ENCODE measurements around the gene MAPK7. TPM values are rescaled to one million over a fixed set of nuclear protein-coding genes. Genes with fewer than 3 reads are reported as not detected.
A peak's percentile ranks its signal among the peaks of the same experiment; 100 is the strongest.

The MAPK7 gene
- total RNA-seq, 1 experiment from 2014 or later = 20.8 TPM

DNA sequence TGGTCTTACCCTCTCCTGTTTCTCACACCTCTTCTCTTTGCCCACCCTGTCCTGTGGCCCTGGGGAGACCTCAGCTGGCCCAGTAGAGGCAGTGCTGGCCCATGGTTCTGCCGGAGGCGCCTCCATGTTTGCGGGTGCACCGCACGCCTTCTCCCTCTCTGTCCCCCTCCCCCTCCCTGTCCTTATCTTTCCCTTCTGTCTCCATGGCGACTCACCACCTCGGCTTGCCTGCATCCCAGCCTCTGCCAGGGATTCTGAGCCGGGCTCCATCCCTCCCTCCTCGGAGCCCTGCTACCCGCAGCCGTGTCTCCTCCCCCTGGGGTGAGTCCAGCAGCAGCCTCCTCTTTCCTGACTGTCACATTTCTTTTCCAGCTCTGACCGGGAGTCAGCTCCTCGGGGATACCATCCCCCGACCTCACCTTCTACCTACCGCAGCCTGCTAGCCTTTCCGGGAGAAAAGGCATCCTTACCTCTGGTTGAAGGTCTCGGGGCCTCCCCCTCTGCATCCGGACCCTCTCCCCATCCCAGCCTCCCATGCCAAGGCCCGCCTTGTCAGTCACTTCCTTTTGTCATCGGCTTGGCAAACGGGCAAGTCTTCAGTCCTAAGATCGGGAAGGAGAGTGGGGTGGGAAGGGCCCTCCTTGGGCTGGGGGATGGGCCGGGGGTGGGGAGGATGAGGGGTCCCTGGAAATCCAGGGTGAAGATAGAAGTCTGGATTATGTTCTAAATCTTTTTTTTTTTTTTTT lies 32.8 kb downstream of the MAPK7 start, which contains the start of gene RNF112:
Gene RNF112, plus strand, starts transcription at position 358 of the 746 bp plus-strand sequence. Its CDS starts 177 bp downstream, at position 535.
- H3K27me3 ChIP-seq (replicated peaks; ENCODE audit: control insufficient read depth, insufficient read depth, low read length) = no peaks in the 10 kb centered on the region
- H3K4me3 ChIP-seq (ENCODE audit: low read depth, low read length) = no peak within 1 kb of the TSS
- TF ChIP-seq, protein P1, sequence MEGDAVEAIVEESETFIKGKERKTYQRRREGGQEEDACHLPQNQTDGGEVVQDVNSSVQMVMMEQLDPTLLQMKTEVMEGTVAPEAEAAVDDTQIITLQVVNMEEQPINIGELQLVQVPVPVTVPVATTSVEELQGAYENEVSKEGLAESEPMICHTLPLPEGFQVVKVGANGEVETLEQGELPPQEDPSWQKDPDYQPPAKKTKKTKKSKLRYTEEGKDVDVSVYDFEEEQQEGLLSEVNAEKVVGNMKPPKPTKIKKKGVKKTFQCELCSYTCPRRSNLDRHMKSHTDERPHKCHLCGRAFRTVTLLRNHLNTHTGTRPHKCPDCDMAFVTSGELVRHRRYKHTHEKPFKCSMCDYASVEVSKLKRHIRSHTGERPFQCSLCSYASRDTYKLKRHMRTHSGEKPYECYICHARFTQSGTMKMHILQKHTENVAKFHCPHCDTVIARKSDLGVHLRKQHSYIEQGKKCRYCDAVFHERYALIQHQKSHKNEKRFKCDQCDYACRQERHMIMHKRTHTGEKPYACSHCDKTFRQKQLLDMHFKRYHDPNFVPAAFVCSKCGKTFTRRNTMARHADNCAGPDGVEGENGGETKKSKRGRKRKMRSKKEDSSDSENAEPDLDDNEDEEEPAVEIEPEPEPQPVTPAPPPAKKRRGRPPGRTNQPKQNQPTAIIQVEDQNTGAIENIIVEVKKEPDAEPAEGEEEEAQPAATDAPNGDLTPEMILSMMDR (IDR thresholded peaks at IDR 0.05; ENCODE audit: insufficient read depth in 1 of 2, low read depth in 1 of 2, low read length in 1 of 2, severe bottlenecking in 1 of 2, unreplicated experiment in 1 of 2) = no peak
- Mint-ChIP-seq H3K4me3 (ENCODE audit: unreplicated experiment) (no peak within 1 kb of the TSS), H3K4me1 (ENCODE audit: low read depth, unreplicated experiment) (peaks cover 6% of the 10 kb centered on the region), H3K36me3 (ENCODE audit: insufficient read depth, unreplicated experiment) (no peaks in the 10 kb centered on the region), H3K9me3 (ENCODE audit: unreplicated experiment) (no peaks in the 10 kb centered on the region), H3K27ac (ENCODE audit: unreplicated experiment) (no peak within 1 kb of the TSS), H3K27me3 (ENCODE audit: insufficient read depth, unreplicated experiment) (no peaks in the 10 kb centered on the region)
- ChIA-PET POLR2A (no interaction called here), CTCF (no interaction called here)
- no peaks in the 10 kb centered on the region for H3K9me3 ChIP-seq
- peak in 1 of 2 experiments; percentile 31 for DNase-seq
- H3K4me1 ChIP-seq = no peaks in the 10 kb centered on the region
- intact Hi-C loops (cut with micrococcal nuclease; ENCODE audit: unreplicated experiment) = no loop called here
- BruUV-seq (replicated peaks) = no TSS peak
- no peaks in the 10 kb centered on the region for H3K36me3 ChIP-seq (ENCODE audit: control insufficient read depth, insufficient read depth, low read length)

DNA sequence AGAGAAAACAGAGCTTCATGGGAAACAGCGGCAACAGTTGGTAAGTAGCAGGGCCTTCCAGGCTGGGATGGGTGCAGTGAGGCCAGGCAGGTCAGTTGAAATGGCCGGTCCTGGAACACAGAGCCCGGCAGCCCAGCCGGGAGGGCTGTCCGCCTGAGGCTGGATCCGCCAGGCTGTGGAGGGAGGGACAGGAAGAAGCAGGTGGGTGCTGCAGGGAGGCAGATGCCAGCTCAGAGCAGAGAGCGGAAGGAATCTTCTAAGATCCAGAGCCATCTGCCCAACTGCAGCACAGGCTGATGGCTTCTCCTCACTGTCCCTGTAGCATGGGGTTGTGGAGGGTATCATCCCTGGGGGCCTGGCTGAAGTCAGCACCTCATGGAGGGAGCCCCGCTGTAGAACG lies 33.3 kb downstream of the MAPK7 start:
- BruUV-seq (replicated peaks) = no TSS peak
- Mint-ChIP-seq H3K4me3 (ENCODE audit: unreplicated experiment) (no peak overlapping the region), H3K27ac (ENCODE audit: unreplicated experiment) (no peak overlapping the region), H3K4me1 (ENCODE audit: low read depth, unreplicated experiment) (peaks cover 6% of the 10 kb centered on the region), H3K36me3 (ENCODE audit: insufficient read depth, unreplicated experiment) (no peaks in the 10 kb centered on the region), H3K9me3 (ENCODE audit: unreplicated experiment) (no peaks in the 10 kb centered on the region), H3K27me3 (ENCODE audit: insufficient read depth, unreplicated experiment) (no peaks in the 10 kb centered on the region)
- DNase-seq = no peak
- CTCF ChIA-PET = no interaction called here
- Histone ChIP-seq H3K36me3 (ENCODE audit: control insufficient read depth, insufficient read depth, low read length) (no peaks in the 10 kb centered on the region), H3K27me3 (replicated peaks; ENCODE audit: control insufficient read depth, insufficient read depth, low read length) (no peaks in the 10 kb centered on the region), H3K4me1 (no peaks in the 10 kb centered on the region), H3K9me3 (no peaks in the 10 kb centered on the region), H3K4me3 (ENCODE audit: low read depth, low read length) (no peak overlapping the region)
- TF ChIP-seq, protein P1 (IDR thresholded peaks at IDR 0.05; ENCODE audit: insufficient read depth in 1 of 2, low read depth in 1 of 2, low read length in 1 of 2, severe bottlenecking in 1 of 2, unreplicated experiment in 1 of 2) = no peak
- POLR2A ChIA-PET = no interaction called here
- intact Hi-C loops (cut with micrococcal nuclease; ENCODE audit: unreplicated experiment) = no loop called here

DNA sequence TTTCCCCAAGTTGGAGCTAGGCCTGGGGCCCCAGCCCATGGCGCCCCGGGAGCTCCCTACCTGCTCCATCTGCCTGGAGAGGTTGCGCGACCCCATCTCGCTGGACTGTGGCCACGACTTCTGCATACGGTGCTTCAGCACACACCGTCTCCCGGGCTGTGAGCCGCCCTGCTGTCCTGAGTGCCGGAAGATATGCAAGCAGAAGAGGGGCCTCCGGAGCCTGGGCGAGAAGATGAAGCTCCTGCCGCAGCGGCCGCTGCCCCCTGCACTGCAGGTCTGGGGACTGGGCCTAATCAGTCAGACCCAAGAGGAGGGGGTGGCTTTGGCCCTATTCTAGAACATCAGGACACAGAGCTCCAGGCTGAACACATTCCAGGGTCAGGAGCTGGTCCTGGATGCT lies 34.2 kb downstream of the MAPK7 start:
- H3K4me1 Mint-ChIP-seq (ENCODE audit: low read depth, unreplicated experiment) = peaks cover 6% of the 10 kb centered on the region
- Histone ChIP-seq H3K36me3 (ENCODE audit: control insufficient read depth, insufficient read depth, low read length) (no peaks in the 10 kb centered on the region), H3K4me1 (no peaks in the 10 kb centered on the region), H3K9me3 (no peaks in the 10 kb centered on the region), H3K27me3 (replicated peaks; ENCODE audit: control insufficient read depth, insufficient read depth, low read length) (no peaks in the 10 kb centered on the region), H3K4me3 (ENCODE audit: low read depth, low read length) (no peak overlapping the region)
- H3K27ac Mint-ChIP-seq (ENCODE audit: unreplicated experiment) = no peak overlapping the region
- no TSS peak for BruUV-seq (replicated peaks)
- POLR2A ChIA-PET = no interaction called here
- no peaks in the 10 kb centered on the region for H3K9me3 Mint-ChIP-seq (ENCODE audit: unreplicated experiment)
- no peaks in the 10 kb centered on the region for H3K36me3 Mint-ChIP-seq (ENCODE audit: insufficient read depth, unreplicated experiment)
- no peaks in the 10 kb centered on the region for H3K27me3 Mint-ChIP-seq (ENCODE audit: insufficient read depth, unreplicated experiment)
- CTCF ChIA-PET = interaction anchor here (0.7 to 1.2 kb wide), 2 partner anchors 50 to 347 kb away, joined by 3 read pairs; partner anchors contain the start of gene B9D1
- no peak for DNase-seq
- H3K4me3 Mint-ChIP-seq (ENCODE audit: unreplicated experiment) = no peak overlapping the region
- intact Hi-C loops (cut with micrococcal nuclease; ENCODE audit: unreplicated experiment) = no loop called here
- TF ChIP-seq, protein P1 (IDR thresholded peaks at IDR 0.05; ENCODE audit: insufficient read depth in 1 of 2, low read depth in 1 of 2, low read length in 1 of 2, severe bottlenecking in 1 of 2, unreplicated experiment in 1 of 2) = no peak
